HL-60/S4 treated with retinoic acid at 250 ng/mL for 4 days and 3 days (cell line): ENCODE results near the gene IL26.

Experiments
- in situ Hi-C: fragments of 300-500 bp; cut with MboI; formaldehyde crosslinking; loops from 2 replicates; pipeline ENCODE4 v1.7.0; 2022; ENCODE audit warnings: low sequenced_read_pairs

IL26 gene

GRCh38 chr12:68159681-68160304 lies 65.8 kb downstream of the IL26 start, which contains the start of gene IFNG:
TSS of gene IFNG (minus strand) at chr12:68159740. CDS start at chr12:68159615, 125 bp downstream.
- in situ Hi-C loops = no loop called here

GRCh38 chr12:68158432-68158831 lies 67.2 kb downstream of the IL26 start:
- in situ Hi-C loops = no loop called here

- in situ Hi-C loops = no loop called here
These were observed 68.2 kb downstream of the IL26 start for GRCh38 chr12:68157380-68157779.

- in situ Hi-C loops = no loop called here
These were observed 69.0 kb downstream of the IL26 start for GRCh38 chr12:68156636-68157035.

GRCh38 chr12:68154779-68155178 lies 70.8 kb downstream of the IL26 start:
- in situ Hi-C loops = no loop called here
